Fibroblast of skin of right quadriceps (primary cell): ENCODE data around the gene RIOK2.

Experiments
- DNase-seq: peaks from one replicate; pipeline ENCODE4 v3.0.0-alpha.2; 2013

The RIOK2 gene

GRCh38 chr5:97121848-97122247 is 61.2 kb downstream of the RIOK2 start:
- DNase-seq, result no peak

GRCh38 chr5:97120195-97120594 is 62.9 kb downstream of the RIOK2 start:
- DNase-seq, result no peak

- no peak for DNase-seq
These were observed 64.0 kb downstream of the RIOK2 start for GRCh38 chr5:97119007-97119390.

GRCh38 chr5:97118261-97119006 is 64.6 kb downstream of the RIOK2 start:
- DNase-seq, result no peak

GRCh38 chr5:97115932-97116331 is 67.1 kb downstream of the RIOK2 start:
- DNase-seq, result no peak

GRCh38 chr5:97112230-97112629 is 70.8 kb downstream of the RIOK2 start:
- no peak for DNase-seq

- DNase-seq, result no peak
These were observed 71.4 kb downstream of the RIOK2 start for GRCh38 chr5:97111616-97112015.

- DNase-seq, result no peak
These were observed 72.0 kb downstream of the RIOK2 start for GRCh38 chr5:97111004-97111403.
